Gastroesophageal sphincter (tissue), 3 donors: ENCODE results near the gene MRPL46.

Experiments
- POLR2AphosphoS5 ChIP-seq: sonication (generic); formaldehyde crosslinking; IDR thresholded peaks from one replicate; pipeline ENCODE4 v1.6.1; 2017; ENCODE audit warnings: antibody characterized with exemption
- TF ChIP-seq, protein P1 (sequence below), 4 experiments: fragments of 200-600 bp in 2 of 4; fragments of 450-650 bp in 2 of 4; sonication (generic) in 1 of 4; IDR thresholded peaks; one replicate each; pipeline ENCODE4 v1.5.1; 2017 to 2019; ENCODE audit warnings: antibody characterized with exemption in 4 of 4, mild to moderate bottlenecking in 2 of 4, moderate library complexity in 2 of 4

DNA sequence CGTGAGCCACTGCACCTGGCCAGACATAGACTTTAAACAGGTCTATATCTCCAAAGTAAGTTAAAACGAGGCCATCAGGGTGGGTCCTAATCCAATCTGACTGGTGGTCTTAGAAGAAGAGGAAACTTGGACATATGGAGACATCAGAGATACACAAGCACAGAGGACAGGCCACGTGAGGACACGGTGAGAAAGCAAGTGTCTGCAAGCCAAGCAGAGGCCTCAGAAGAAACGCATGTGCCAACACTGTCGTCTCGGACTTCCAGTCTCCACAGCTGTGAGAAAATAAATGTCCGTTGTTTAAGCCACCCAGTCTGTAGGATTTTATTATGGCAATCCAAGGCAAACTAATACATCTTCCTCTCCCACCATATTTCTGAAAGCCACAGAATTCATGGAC, 43.9 kb downstream of the MRPL46 start:
- TF ChIP-seq, protein P1, sequence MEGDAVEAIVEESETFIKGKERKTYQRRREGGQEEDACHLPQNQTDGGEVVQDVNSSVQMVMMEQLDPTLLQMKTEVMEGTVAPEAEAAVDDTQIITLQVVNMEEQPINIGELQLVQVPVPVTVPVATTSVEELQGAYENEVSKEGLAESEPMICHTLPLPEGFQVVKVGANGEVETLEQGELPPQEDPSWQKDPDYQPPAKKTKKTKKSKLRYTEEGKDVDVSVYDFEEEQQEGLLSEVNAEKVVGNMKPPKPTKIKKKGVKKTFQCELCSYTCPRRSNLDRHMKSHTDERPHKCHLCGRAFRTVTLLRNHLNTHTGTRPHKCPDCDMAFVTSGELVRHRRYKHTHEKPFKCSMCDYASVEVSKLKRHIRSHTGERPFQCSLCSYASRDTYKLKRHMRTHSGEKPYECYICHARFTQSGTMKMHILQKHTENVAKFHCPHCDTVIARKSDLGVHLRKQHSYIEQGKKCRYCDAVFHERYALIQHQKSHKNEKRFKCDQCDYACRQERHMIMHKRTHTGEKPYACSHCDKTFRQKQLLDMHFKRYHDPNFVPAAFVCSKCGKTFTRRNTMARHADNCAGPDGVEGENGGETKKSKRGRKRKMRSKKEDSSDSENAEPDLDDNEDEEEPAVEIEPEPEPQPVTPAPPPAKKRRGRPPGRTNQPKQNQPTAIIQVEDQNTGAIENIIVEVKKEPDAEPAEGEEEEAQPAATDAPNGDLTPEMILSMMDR (IDR thresholded peaks at IDR 0.05) = no peak
- no peak for TF ChIP-seq POLR2AphosphoS5
